SH-SY5Y (cell line): ENCODE results near the gene NSD2.

Experiments used
- GATA2 ChIP-seq: IDR thresholded peaks from 2 replicates; pipeline ENCODE4 v1.6.1; 2011; ENCODE audit warnings: mild to moderate bottlenecking, low read depth, low read length
- GATA3 ChIP-seq: IDR thresholded peaks from 2 replicates; pipeline ENCODE4 v1.6.1; 2011; ENCODE audit warnings: low read depth, mild to moderate bottlenecking, low read length, moderate library complexity

- TF ChIP-seq GATA2: no peak
- TF ChIP-seq GATA3: no peak
These were observed 99.7 kb downstream of the NSD2 start for GRCh38 chr4:1970926-1971325.
